HepG2 (cell line): ENCODE measurements around the gene SLC43A1. TPM values are rescaled to one million over a fixed set of nuclear protein-coding genes. Genes with fewer than 3 reads are reported as not detected.
A peak's percentile ranks its signal among the peaks of the same experiment; 100 is the strongest.

Experiments used
- ARID5B ChIP-seq: IDR thresholded peaks from 2 replicates; pipeline ENCODE4 v1.4.0; 2020; ENCODE audit warnings: mild to moderate bottlenecking, missing genetic modification reagents
- EP300 ChIP-seq, 3 experiments: sonication (generic) in 1 of 3; formaldehyde crosslinking in 1 of 3; IDR thresholded peaks; 2 replicates each; pipeline versions ENCODE4 v1.5.1 to v1.6.1; 2011 to 2020; ENCODE audit warnings: low read depth in 2 of 3, low read length in 2 of 3, borderline replicate concordance in 1 of 3, improper control_type of control experiment in 1 of 3, mild to moderate bottlenecking in 1 of 3, missing genetic modification reagents in 1 of 3, moderate library complexity in 1 of 3
- GABPB1 ChIP-seq: IDR thresholded peaks from 2 replicates; pipeline ENCODE4 v1.6.1; 2016; ENCODE audit warnings: mild to moderate bottlenecking, missing genetic modification reagents, moderate library complexity, missing compliant biosample characterization
- GFI1 ChIP-seq: sonication (generic); formaldehyde crosslinking; IDR thresholded peaks from 2 replicates; pipeline ENCODE4 v1.5.0; 2020; ENCODE audit warnings: missing genetic modification reagents, mild to moderate bottlenecking, borderline replicate concordance
- HDAC6 ChIP-seq: fragments of 200-600 bp; sonication (generic); IDR thresholded peaks from 2 replicates; pipeline ENCODE4 v1.7.0; 2017; ENCODE audit warnings: mild to moderate bottlenecking, antibody characterized with exemption, low read length, low read depth
- HOXD1 ChIP-seq: sonication (generic); formaldehyde crosslinking; IDR thresholded peaks from 2 replicates; pipeline ENCODE4 v1.5.0; 2020; ENCODE audit warnings: missing genetic modification reagents
- KDM2A ChIP-seq: sonication (generic); formaldehyde crosslinking; IDR thresholded peaks from 2 replicates; pipeline ENCODE4 v1.4.0; 2020; ENCODE audit warnings: low read depth, missing genetic modification reagents, borderline replicate concordance
- KLF12 ChIP-seq: sonication (generic); formaldehyde crosslinking; IDR thresholded peaks from 2 replicates; pipeline ENCODE4 v1.4.0; 2020; ENCODE audit warnings: missing genetic modification reagents, borderline replicate concordance
- MAZ ChIP-seq, 2 experiments: sonication (generic) in 1 of 2; formaldehyde crosslinking in 1 of 2; IDR thresholded peaks; 2 replicates each; pipeline versions ENCODE4 v1.5.0 to v1.6.1; 2012 to 2020; ENCODE audit warnings: low read depth in 2 of 2, mild to moderate bottlenecking in 2 of 2, borderline replicate concordance in 1 of 2, improper control_type of control experiment in 1 of 2, low read length in 1 of 2, missing genetic modification reagents in 1 of 2, moderate library complexity in 1 of 2
- MED13 ChIP-seq: sonication (generic); formaldehyde crosslinking; IDR thresholded peaks from 2 replicates; pipeline ENCODE4 v1.5.0; 2020; ENCODE audit warnings: missing genetic modification reagents
- NFYC ChIP-seq: IDR thresholded peaks from 2 replicates; pipeline ENCODE4 v1.6.1; 2016; ENCODE audit warnings: missing genetic modification reagents, missing compliant biosample characterization
- NKX3-1 ChIP-seq: sonication (generic); formaldehyde crosslinking; IDR thresholded peaks from 2 replicates; pipeline ENCODE4 v1.5.0; 2020; ENCODE audit warnings: missing genetic modification reagents
- RXRB ChIP-seq: IDR thresholded peaks from 2 replicates; pipeline ENCODE4 v1.6.1; 2016; ENCODE audit warnings: borderline replicate concordance, missing genetic modification reagents, missing compliant biosample characterization
- SPEN ChIP-seq: sonication (generic); formaldehyde crosslinking; IDR thresholded peaks from 2 replicates; pipeline ENCODE4 v1.5.1; 2020; ENCODE audit warnings: low read depth, mild to moderate bottlenecking, missing genetic modification reagents
- ZFP36L1 ChIP-seq: sonication (generic); formaldehyde crosslinking; IDR thresholded peaks from 2 replicates; pipeline ENCODE4 v1.8.0; 2022; ENCODE audit warnings: mild to moderate bottlenecking, missing genetic modification reagents, moderate library complexity
- ZMAT3 ChIP-seq: sonication (generic); formaldehyde crosslinking; conservative IDR thresholded peaks from 2 replicates; pipeline ENCODE4 v1.7.0; 2021; ENCODE audit warnings: missing genetic modification reagents
- ZNF704 ChIP-seq: sonication (generic); formaldehyde crosslinking; IDR thresholded peaks from 2 replicates; pipeline ENCODE4 v1.8.1; 2023; ENCODE audit warnings: mild to moderate bottlenecking, inconsistent platforms, moderate library complexity, missing genetic modification reagents, borderline replicate concordance
- ZNF709 ChIP-seq: sonication (generic); formaldehyde crosslinking; IDR thresholded peaks from 2 replicates; pipeline ENCODE4 v1.5.0; 2020; ENCODE audit warnings: mild to moderate bottlenecking, missing genetic modification reagents
- ZNF747 ChIP-seq: sonication (generic); formaldehyde crosslinking; IDR thresholded peaks from 2 replicates; pipeline ENCODE4 v1.8.1; 2023; ENCODE audit warnings: missing genetic modification reagents, mild to moderate bottlenecking, borderline replicate concordance
- ZSCAN20 ChIP-seq: sonication (generic); formaldehyde crosslinking; IDR thresholded peaks from 2 replicates; pipeline ENCODE4 v1.4.0; 2020; ENCODE audit warnings: missing genetic modification reagents, mild to moderate bottlenecking, borderline replicate concordance
- ZSCAN30 ChIP-seq: sonication (generic); formaldehyde crosslinking; IDR thresholded peaks from 2 replicates; pipeline ENCODE4 v1.5.0; 2020; ENCODE audit warnings: mild to moderate bottlenecking, missing genetic modification reagents
- polyA plus RNA-seq, 8 experiments: library from polyadenylated mRNA; depleted of rRNA in 3 of 8; stranded (reverse) in 7 of 8; unstranded in 1 of 8; fragments of >200 nt; fragmentation: Illumina TruSeq in 4 of 8; extraction: Trizol in 4 of 8; gene quantifications; 2 replicates each; pipeline versions ENCODE4 v1.2.1 to v1.2.3, GENCODE V29; 2011 to 2016; ENCODE audit warnings: low read depth in 4 of 8, missing spikeins in 1 of 8, mixed read lengths in 1 of 8; ENCODE audit not compliant: insufficient read depth in 1 of 8
- total RNA-seq, 5 experiments: library from RNA; depleted of rRNA; stranded (reverse); fragments of >200 nt; fragmentation: Illumina TruSeq; extraction: Trizol; gene quantifications; 2 replicates each; pipeline ENCODE4 v1.2.3, GENCODE V29; 2016; ENCODE audit warnings: low read depth in 1 of 5

Gene SLC43A1
- total and polyA plus RNA-seq, 2 of the 13 experiments (the other 11 are each of a cell fraction or from before 2014, with no cell fraction given), result 72.3 to 87.6 TPM

- TF ChIP-seq ZNF704 (0 out of 2 replicates have a peak, but pooled peaks have one; percentile 25), ZSCAN30 (CRISPR knock-in tag) (0 out of 2 replicates have a peak, but pooled peaks have one; percentile 41), GFI1 (CRISPR knock-in tag) (peak; percentile 72; the same call in 1 of the 2 replicates), SPEN (peak; percentile 84; the same call in 1 of the 2 replicates), HDAC6 (no peak), ZNF747 (peak; percentile 62; the same call in 1 of the 2 replicates), MAZ (IDR thresholded peaks at IDR 0.05; ENCODE audit: borderline replicate concordance, low read depth, low read length) (0 out of 2 replicates have a peak, but pooled peaks have one; percentile 14), MAZ (CRISPR knock-in tag; IDR thresholded peaks at IDR 0.05; ENCODE audit: low read depth) (peak; percentile 79), ZFP36L1 (CRISPR knock-in tag) (peak; percentile 58; the same call in 1 of the 2 replicates), KDM2A (peak; percentile 89), RXRB (CRISPR knock-in tag) (peak; percentile 58; the same call in 1 of the 2 replicates), EP300 (IDR thresholded peaks at IDR 0.05; ENCODE audit: low read depth in 2 of 2, low read length in 2 of 2) (peak in 1 of 2 experiments; percentile 21; a peak in 2 of 4 replicates), EP300 (CRISPR knock-in tag; IDR thresholded peaks at IDR 0.05; ENCODE audit: borderline replicate concordance) (no peak; the same call in 1 of the 2 replicates), HOXD1 (CRISPR knock-in tag) (0 out of 2 replicates have a peak, but pooled peaks have one; percentile 64), ZSCAN20 (CRISPR knock-in tag) (0 out of 2 replicates have a peak, but pooled peaks have one; percentile 49), ZMAT3 (CRISPR knock-in tag) (no peak), ZNF709 (CRISPR knock-in tag) (no peak), MED13 (peak; percentile 79; the same call in 1 of the 2 replicates), KLF12 (peak; percentile 75; the same call in 1 of the 2 replicates), ARID5B (peak; percentile 62; the same call in 1 of the 2 replicates), NKX3-1 (0 out of 2 replicates have a peak, but pooled peaks have one; percentile 73), GABPB1 (CRISPR knock-in tag) (peak; percentile 96), NFYC (CRISPR knock-in tag) (peak; percentile 61)
Observed at GRCh38 chr11:57530596-57531507, 15.3 kb upstream of the SLC43A1 start, which contains the start of gene TIMM10 (continued).
